Measurements from ENCODE around the gene ADAMTSL4.

DNA sequence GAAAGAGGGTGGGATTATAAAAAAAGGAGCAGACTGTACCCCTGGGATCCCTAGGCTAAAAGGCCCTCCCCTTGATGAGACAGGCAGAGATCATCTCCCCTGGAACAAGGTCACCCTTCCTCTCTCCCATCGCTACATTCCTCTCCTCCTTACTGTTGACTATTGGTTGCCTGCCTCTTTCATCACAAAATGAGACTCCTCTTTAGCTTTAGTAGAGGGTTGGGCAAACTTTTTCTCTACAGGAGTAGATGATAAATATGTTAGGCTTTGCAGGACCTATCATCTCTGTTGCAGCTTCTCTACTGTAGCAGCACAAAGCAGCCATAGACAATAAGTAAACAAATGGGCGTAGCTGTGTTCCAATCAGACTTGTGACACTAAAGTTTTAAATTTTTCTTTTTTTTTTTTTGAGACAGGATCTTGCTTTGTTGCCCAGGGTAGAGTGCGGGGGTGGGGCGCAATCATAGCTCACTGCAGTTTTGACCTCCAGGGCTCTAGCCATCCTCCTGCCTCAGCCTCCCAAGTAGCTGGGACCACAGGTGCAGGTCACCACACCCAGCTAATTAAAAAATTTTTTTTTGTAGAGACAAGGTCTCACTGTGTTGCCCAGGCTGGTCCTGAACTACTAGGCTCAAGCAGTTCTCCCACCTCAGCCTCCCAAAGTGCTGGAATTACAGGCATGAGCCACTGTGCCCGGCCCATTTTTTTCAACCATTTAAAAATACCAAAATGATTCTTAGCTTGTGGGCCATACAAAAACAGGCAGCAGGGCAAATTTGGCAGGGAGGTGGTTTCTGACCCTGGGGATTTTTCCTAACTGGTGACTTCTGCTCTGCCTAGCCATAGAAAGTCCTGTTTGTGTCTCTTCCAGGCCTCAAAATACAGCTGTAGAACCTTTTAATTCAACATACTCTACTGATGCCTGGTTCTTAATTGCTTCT, 15.1 kb downstream of the ADAMTSL4 start:
- TF ChIP-seq YY1 (IDR thresholded peaks at IDR 0.05; ENCODE audit: low read depth) (no peak), CREB1 (IDR thresholded peaks at IDR 0.05; ENCODE audit: low read depth) (no peak), TCF12 (IDR thresholded peaks at IDR 0.05; ENCODE audit: low read depth) (no peak), RAD21 (IDR thresholded peaks at IDR 0.05; ENCODE audit: low read depth) (no peak), FOXM1 (IDR thresholded peaks at IDR 0.05; ENCODE audit: borderline replicate concordance, low read depth) (no peak), CEBPB (IDR thresholded peaks at IDR 0.05) (no peak), TAF1 (IDR thresholded peaks at IDR 0.05; ENCODE audit: low read depth) (no peak), EGR1 (IDR thresholded peaks at IDR 0.05) (no peak)
- TF ChIP-seq, protein P1, sequence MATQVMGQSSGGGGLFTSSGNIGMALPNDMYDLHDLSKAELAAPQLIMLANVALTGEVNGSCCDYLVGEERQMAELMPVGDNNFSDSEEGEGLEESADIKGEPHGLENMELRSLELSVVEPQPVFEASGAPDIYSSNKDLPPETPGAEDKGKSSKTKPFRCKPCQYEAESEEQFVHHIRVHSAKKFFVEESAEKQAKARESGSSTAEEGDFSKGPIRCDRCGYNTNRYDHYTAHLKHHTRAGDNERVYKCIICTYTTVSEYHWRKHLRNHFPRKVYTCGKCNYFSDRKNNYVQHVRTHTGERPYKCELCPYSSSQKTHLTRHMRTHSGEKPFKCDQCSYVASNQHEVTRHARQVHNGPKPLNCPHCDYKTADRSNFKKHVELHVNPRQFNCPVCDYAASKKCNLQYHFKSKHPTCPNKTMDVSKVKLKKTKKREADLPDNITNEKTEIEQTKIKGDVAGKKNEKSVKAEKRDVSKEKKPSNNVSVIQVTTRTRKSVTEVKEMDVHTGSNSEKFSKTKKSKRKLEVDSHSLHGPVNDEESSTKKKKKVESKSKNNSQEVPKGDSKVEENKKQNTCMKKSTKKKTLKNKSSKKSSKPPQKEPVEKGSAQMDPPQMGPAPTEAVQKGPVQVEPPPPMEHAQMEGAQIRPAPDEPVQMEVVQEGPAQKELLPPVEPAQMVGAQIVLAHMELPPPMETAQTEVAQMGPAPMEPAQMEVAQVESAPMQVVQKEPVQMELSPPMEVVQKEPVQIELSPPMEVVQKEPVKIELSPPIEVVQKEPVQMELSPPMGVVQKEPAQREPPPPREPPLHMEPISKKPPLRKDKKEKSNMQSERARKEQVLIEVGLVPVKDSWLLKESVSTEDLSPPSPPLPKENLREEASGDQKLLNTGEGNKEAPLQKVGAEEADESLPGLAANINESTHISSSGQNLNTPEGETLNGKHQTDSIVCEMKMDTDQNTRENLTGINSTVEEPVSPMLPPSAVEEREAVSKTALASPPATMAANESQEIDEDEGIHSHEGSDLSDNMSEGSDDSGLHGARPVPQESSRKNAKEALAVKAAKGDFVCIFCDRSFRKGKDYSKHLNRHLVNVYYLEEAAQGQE (IDR thresholded peaks at IDR 0.05; ENCODE audit: low read depth): no peak
- TF ChIP-seq, protein P2, sequence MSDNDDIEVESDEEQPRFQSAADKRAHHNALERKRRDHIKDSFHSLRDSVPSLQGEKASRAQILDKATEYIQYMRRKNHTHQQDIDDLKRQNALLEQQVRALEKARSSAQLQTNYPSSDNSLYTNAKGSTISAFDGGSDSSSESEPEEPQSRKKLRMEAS (IDR thresholded peaks at IDR 0.05): no peak
- TF ChIP-seq, protein P3, sequence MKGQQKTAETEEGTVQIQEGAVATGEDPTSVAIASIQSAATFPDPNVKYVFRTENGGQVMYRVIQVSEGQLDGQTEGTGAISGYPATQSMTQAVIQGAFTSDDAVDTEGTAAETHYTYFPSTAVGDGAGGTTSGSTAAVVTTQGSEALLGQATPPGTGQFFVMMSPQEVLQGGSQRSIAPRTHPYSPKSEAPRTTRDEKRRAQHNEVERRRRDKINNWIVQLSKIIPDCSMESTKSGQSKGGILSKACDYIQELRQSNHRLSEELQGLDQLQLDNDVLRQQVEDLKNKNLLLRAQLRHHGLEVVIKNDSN (IDR thresholded peaks at IDR 0.05): no peak
